Measurements from ENCODE around the gene PANX1.

- TF ChIP-seq CTCF (optimal IDR thresholded peaks at IDR 0.05 in 1 of 3, IDR thresholded peaks at IDR 0.05 in 1 of 3, conservative IDR thresholded peaks at IDR 0.05 in 1 of 3; ENCODE audit: extremely low read depth in 1 of 3, insufficient read depth in 2 of 3, low read length in 3 of 3) (no peak), EZH2 (IDR thresholded peaks at IDR 0.05; ENCODE audit: low read length) (no peak)
Observed at GRCh38 chr11:94120946-94121345, 7.7 kb upstream of the PANX1 start.

All from keratinocyte (primary cell).